Measurements from ENCODE around the gene C1orf159.

DNA sequence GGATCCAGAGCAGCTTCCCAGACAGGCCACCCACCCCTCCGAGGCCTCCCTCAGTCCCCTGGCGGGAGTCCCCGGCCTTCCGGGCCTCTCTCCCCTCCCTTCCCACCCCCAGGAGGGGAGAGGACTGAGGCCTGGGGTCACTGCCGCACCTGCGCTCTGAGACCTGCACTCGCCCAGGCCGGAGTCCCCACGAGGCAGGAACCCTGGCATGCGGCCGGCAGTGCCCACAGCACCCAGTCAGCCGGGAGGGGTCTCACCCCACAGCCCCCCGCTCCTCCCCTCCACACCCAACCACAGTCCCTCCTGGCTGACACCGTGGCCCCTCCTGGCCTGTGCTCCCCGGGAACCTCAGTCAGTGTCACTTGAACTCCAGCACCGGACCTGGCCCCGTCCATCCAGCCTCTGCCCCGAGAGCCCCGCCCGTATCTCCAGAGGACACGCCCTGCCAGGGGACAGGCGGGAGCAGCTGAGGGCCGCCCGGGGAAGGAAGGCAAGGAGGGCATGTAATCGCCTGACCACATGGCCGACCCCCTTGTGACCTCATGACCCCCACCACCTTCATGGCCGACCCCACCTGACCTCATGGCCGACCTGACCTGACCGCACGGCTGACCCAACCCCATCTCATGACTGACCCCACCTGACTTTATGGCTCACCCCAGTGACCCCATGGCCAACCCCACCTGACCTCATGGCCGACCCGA, 29.1 kb upstream of the C1orf159 start:
- no peak for TF ChIP-seq POLR2A (IDR thresholded peaks at IDR 0.05)
- TF ChIP-seq, protein P1, sequence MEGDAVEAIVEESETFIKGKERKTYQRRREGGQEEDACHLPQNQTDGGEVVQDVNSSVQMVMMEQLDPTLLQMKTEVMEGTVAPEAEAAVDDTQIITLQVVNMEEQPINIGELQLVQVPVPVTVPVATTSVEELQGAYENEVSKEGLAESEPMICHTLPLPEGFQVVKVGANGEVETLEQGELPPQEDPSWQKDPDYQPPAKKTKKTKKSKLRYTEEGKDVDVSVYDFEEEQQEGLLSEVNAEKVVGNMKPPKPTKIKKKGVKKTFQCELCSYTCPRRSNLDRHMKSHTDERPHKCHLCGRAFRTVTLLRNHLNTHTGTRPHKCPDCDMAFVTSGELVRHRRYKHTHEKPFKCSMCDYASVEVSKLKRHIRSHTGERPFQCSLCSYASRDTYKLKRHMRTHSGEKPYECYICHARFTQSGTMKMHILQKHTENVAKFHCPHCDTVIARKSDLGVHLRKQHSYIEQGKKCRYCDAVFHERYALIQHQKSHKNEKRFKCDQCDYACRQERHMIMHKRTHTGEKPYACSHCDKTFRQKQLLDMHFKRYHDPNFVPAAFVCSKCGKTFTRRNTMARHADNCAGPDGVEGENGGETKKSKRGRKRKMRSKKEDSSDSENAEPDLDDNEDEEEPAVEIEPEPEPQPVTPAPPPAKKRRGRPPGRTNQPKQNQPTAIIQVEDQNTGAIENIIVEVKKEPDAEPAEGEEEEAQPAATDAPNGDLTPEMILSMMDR (IDR thresholded peaks at IDR 0.05), result no peak

All from esophagus squamous epithelium (tissue), 4 donors.